Glutamatergic neuron (in vitro differentiated cells): ENCODE measurements around the gene INPPL1. TPM values are rescaled to one million over a fixed set of nuclear protein-coding genes. Genes with fewer than 3 reads are reported as not detected.

Source experiments
- DNase-seq: peaks from one replicate; pipeline ENCODE4 v3.0.0; 2022
- H3K27ac Mint-ChIP-seq: one replicate; pipeline ENCODE4 v1.8.0; 2020; ENCODE audit warnings: mild to moderate bottlenecking, mixed read lengths, inconsistent platforms; ENCODE audit not compliant: unreplicated experiment
- H3K27me3 Mint-ChIP-seq: one replicate; pipeline ENCODE4 v1.8.0; 2020; ENCODE audit warnings: mild to moderate bottlenecking, moderate library complexity, mixed read lengths, inconsistent platforms; ENCODE audit not compliant: unreplicated experiment
- H3K36me3 Mint-ChIP-seq: one replicate; pipeline ENCODE4 v1.8.0; 2020; ENCODE audit warnings: mild to moderate bottlenecking, mixed read lengths, inconsistent platforms; ENCODE audit not compliant: unreplicated experiment
- H3K4me1 Mint-ChIP-seq: one replicate; pipeline ENCODE4 v1.8.0; 2020; ENCODE audit warnings: mild to moderate bottlenecking, low read depth, mixed read lengths, inconsistent platforms; ENCODE audit not compliant: unreplicated experiment
- H3K4me3 Mint-ChIP-seq: one replicate; pipeline ENCODE4 v1.8.0; 2020; ENCODE audit warnings: mild to moderate bottlenecking, mixed read lengths, inconsistent platforms; ENCODE audit not compliant: unreplicated experiment
- H3K9me3 Mint-ChIP-seq: one replicate; pipeline ENCODE4 v1.8.0; 2020; ENCODE audit warnings: mild to moderate bottlenecking, moderate library complexity, mixed read lengths, inconsistent platforms; ENCODE audit not compliant: unreplicated experiment
- CTCF ChIP-seq: fragments of 200-600 bp; sonication (generic); IDR thresholded peaks from one replicate; pipeline ENCODE4 v1.5.0; 2021; ENCODE audit not compliant: partially characterized antibody, unreplicated experiment
- total RNA-seq: library from RNA; stranded (reverse); fragmentation: NEBNext Ultra II Directional; extraction: Animal tissue kit (Norgen Biotek cat#: 25700); gene quantifications from one replicate; pipeline ENCODE4 v1.2.1, GENCODE V29; 2021; ENCODE audit not compliant: unreplicated experiment

Gene INPPL1
- total RNA-seq, 1 donor from 2014 or later = 62.8 TPM

GRCh38 chr11:72280037-72280436 lies 55.5 kb downstream of the INPPL1 start:
- TF ChIP-seq CTCF = no peak
- Mint-ChIP-seq H3K9me3 (no peaks in the 10 kb centered on the region), H3K27ac (no peak overlapping the region), H3K4me3 (no peak overlapping the region), H3K36me3 (no peaks in the 10 kb centered on the region), H3K4me1 (peaks cover 3% of the 10 kb centered on the region), H3K27me3 (peaks cover 5% of the 10 kb centered on the region)
- no peak for DNase-seq

GRCh38 chr11:72280726-72281315 lies 56.3 kb downstream of the INPPL1 start:
- DNase-seq = no peak
- Mint-ChIP-seq H3K4me3 (no peak overlapping the region), H3K36me3 (no peaks in the 10 kb centered on the region), H3K27ac (no peak overlapping the region), H3K27me3 (peaks cover 5% of the 10 kb centered on the region), H3K4me1 (peaks cover 3% of the 10 kb centered on the region), H3K9me3 (no peaks in the 10 kb centered on the region)
- TF ChIP-seq CTCF = no peak

- H3K9me3 Mint-ChIP-seq = no peaks in the 10 kb centered on the region
- DNase-seq = no peak
- TF ChIP-seq CTCF = no peak
- H3K27me3 Mint-ChIP-seq = peaks cover 8% of the 10 kb centered on the region
- no peaks in the 10 kb centered on the region for H3K36me3 Mint-ChIP-seq
- H3K4me1 Mint-ChIP-seq = peaks cover 3% of the 10 kb centered on the region
- H3K4me3 Mint-ChIP-seq = no peak overlapping the region
- H3K27ac Mint-ChIP-seq = no peak overlapping the region
Measured at GRCh38 chr11:72283947-72284346, 59.4 kb downstream of the INPPL1 start.

GRCh38 chr11:72287293-72287692 lies 62.7 kb downstream of the INPPL1 start:
- H3K36me3 Mint-ChIP-seq = no peaks in the 10 kb centered on the region
- H3K9me3 Mint-ChIP-seq = no peaks in the 10 kb centered on the region
- no peak for DNase-seq
- no peak overlapping the region for H3K4me3 Mint-ChIP-seq
- H3K27ac Mint-ChIP-seq = no peak overlapping the region
- peaks cover 2% of the 10 kb centered on the region for H3K4me1 Mint-ChIP-seq
- TF ChIP-seq CTCF = no peak
- peaks cover 6% of the 10 kb centered on the region for H3K27me3 Mint-ChIP-seq

Other genes with a start within 250 kb of the INPPL1 start
- gene IL18BP, start 225.9 kb upstream of the INPPL1 start, total RNA-seq = 13.1 TPM
- gene NUMA1, start 144.2 kb upstream of the INPPL1 start, total RNA-seq = 207 TPM
- gene LRRC51, start 143.9 kb upstream of the INPPL1 start, total RNA-seq = 8.3 TPM
- gene LAMTOR1, start 121.5 kb upstream of the INPPL1 start, total RNA-seq = 68.3 TPM
- not detected for gene TOMT, start 118.8 kb upstream of the INPPL1 start, total RNA-seq
- gene ANAPC15, start 112.1 kb upstream of the INPPL1 start, total RNA-seq = 31.9 TPM
- gene FOLR3, start 89.0 kb upstream of the INPPL1 start, total RNA-seq = not detected
- not detected for gene FOLR1, start 32.6 kb upstream of the INPPL1 start, total RNA-seq
- not detected for gene FOLR2, start 8.0 kb upstream of the INPPL1 start, total RNA-seq
- 12.0 TPM for gene PHOX2A, start 19.4 kb downstream of the INPPL1 start, total RNA-seq
- gene CLPB, start 209.8 kb downstream of the INPPL1 start, total RNA-seq = 40.6 TPM